GM23338 (cell line): ENCODE measurements around the gene NCCRP1. TPM values are rescaled to one million over a fixed set of nuclear protein-coding genes. Genes with fewer than 3 reads are reported as not detected.

Source experiments
- ATAC-seq: fragments of 200-7000 bp; cut with Tn5 transposase; 3 replicates; pipeline ENCODE4 v1.9.1; 2020
- DNase-seq: peaks from one replicate; pipeline ENCODE4 v3.0.0-alpha.2; 2015; ENCODE audit warnings: low spot score
- H2AFZ ChIP-seq: fragments of 200-600 bp; sonication (generic); 2 replicates; pipeline ENCODE4 v1.8.0; 2016; ENCODE audit warnings: antibody characterized with exemption, mild to moderate bottlenecking, moderate library complexity
- H3F3A ChIP-seq: fragments of 200-600 bp; sonication (generic); replicated peaks from 2 replicates; pipeline ENCODE4 v1.8.0; 2017; ENCODE audit warnings: antibody characterized with exemption, mixed run types, low read depth
- H3K27ac ChIP-seq: fragments of 200-600 bp; sonication (generic); 2 replicates; pipeline ENCODE4 v1.6.1; 2016; ENCODE audit warnings: low read depth
- H3K27me3 ChIP-seq: fragments of 200-600 bp; sonication (generic); 2 replicates; pipeline ENCODE4 v1.8.0; 2016; ENCODE audit warnings: mild to moderate bottlenecking, mixed run types, moderate library complexity; ENCODE audit not compliant: insufficient read depth
- H3K36me3 ChIP-seq: fragments of 200-600 bp; sonication (generic); 2 replicates; pipeline ENCODE4 v1.8.0; 2016; ENCODE audit warnings: mild to moderate bottlenecking; ENCODE audit not compliant: insufficient read depth
- H3K4me1 ChIP-seq: fragments of 200-600 bp; sonication (generic); 2 replicates; pipeline ENCODE4 v1.8.0; 2016; ENCODE audit warnings: mild to moderate bottlenecking, moderate library complexity; ENCODE audit not compliant: insufficient read depth
- H3K4me2 ChIP-seq: fragments of 200-600 bp; sonication (generic); 2 replicates; pipeline ENCODE4 v1.7.1; 2017; ENCODE audit warnings: mixed run types
- H3K4me3 ChIP-seq: fragments of 200-600 bp; sonication (generic); 2 replicates; pipeline ENCODE4 v1.6.1; 2016; ENCODE audit warnings: mixed run types
- H3K79me2 ChIP-seq: fragments of 200-600 bp; sonication (generic); replicated peaks from 2 replicates; pipeline ENCODE4 v1.8.0; 2017; ENCODE audit warnings: mild to moderate bottlenecking; ENCODE audit not compliant: insufficient read depth
- H3K9me2 ChIP-seq: fragments of 200-600 bp; sonication (generic); 2 replicates; pipeline ENCODE4 v1.8.0; 2017; ENCODE audit not compliant: insufficient read depth
- H4K20me1 ChIP-seq: fragments of 200-600 bp; sonication (generic); replicated peaks from 2 replicates; pipeline ENCODE4 v1.8.0; 2017; ENCODE audit warnings: mild to moderate bottlenecking; ENCODE audit not compliant: insufficient read depth
- H3K27ac Mint-ChIP-seq: 2 replicates; pipeline ENCODE4 v1.8.0; 2020; ENCODE audit warnings: inconsistent platforms, mild to moderate bottlenecking, moderate library complexity, mixed read lengths
- H3K27me3 Mint-ChIP-seq: 3 replicates; pipeline ENCODE4 v1.8.0; 2022; ENCODE audit warnings: low read depth, mild to moderate bottlenecking, moderate library complexity, mixed read lengths, inconsistent platforms; ENCODE audit not compliant: insufficient read depth, poor library complexity
- H3K36me3 Mint-ChIP-seq: 3 replicates; pipeline ENCODE4 v1.8.0; 2021; ENCODE audit warnings: low read depth, mild to moderate bottlenecking, inconsistent platforms, moderate library complexity, mixed read lengths
- H3K4me1 Mint-ChIP-seq: 3 replicates; pipeline ENCODE4 v1.8.0; 2020; ENCODE audit warnings: mild to moderate bottlenecking, inconsistent platforms, mixed read lengths
- H3K4me3 Mint-ChIP-seq: 3 replicates; pipeline ENCODE4 v1.8.0; 2021; ENCODE audit warnings: moderate library complexity, mild to moderate bottlenecking, inconsistent platforms, mixed read lengths
- H3K9me3 Mint-ChIP-seq: 3 replicates; pipeline ENCODE4 v1.8.0; 2020; ENCODE audit warnings: moderate library complexity, mild to moderate bottlenecking, inconsistent platforms, mixed read lengths
- CREB1 ChIP-seq: fragments of 250-450 bp; sonication (Bioruptor Pico); IDR thresholded peaks from 2 replicates; pipeline ENCODE4 v1.5.0; 2020; ENCODE audit warnings: low read depth, mild to moderate bottlenecking, moderate library complexity
- EZH2 ChIP-seq: fragments of 200-600 bp; sonication (generic); IDR thresholded peaks from one replicate; pipeline ENCODE4 v1.8.0; 2017; ENCODE audit warnings: antibody characterized with exemption, mild to moderate bottlenecking, low read depth; ENCODE audit not compliant: unreplicated experiment
- EZH2phosphoT487 ChIP-seq: fragments of 200-600 bp; sonication (generic); IDR thresholded peaks from one replicate; pipeline ENCODE4 v1.8.1; 2018; ENCODE audit warnings: antibody characterized with exemption; ENCODE audit not compliant: unreplicated experiment
- JUNB ChIP-seq: IDR thresholded peaks from one replicate; pipeline ENCODE4 v1.6.1; 2016; ENCODE audit warnings: antibody characterized with exemption; ENCODE audit not compliant: unreplicated experiment
- POLR2AphosphoS5 ChIP-seq: IDR thresholded peaks from 2 replicates; pipeline ENCODE4 v1.6.1; 2016; ENCODE audit warnings: antibody characterized with exemption, low read depth
- STAT1 ChIP-seq: IDR thresholded peaks from one replicate; pipeline ENCODE4 v1.6.1; 2016; ENCODE audit warnings: antibody characterized with exemption; ENCODE audit not compliant: unreplicated experiment
- ZNF114 ChIP-seq: fragments of 250-450 bp; sonication (Bioruptor Pico); IDR thresholded peaks from 2 replicates; pipeline ENCODE4 v1.5.0; 2020; ENCODE audit warnings: mild to moderate bottlenecking, moderate library complexity
- ZNF331 ChIP-seq: fragments of 250-450 bp; sonication (Bioruptor Pico); IDR thresholded peaks from 2 replicates; pipeline ENCODE4 v1.5.0; 2020; ENCODE audit warnings: low read depth, mild to moderate bottlenecking, moderate library complexity
- polyA plus RNA-seq: library from polyadenylated mRNA; unstranded; fragments of >200 nt; fragmentation: Nextera tagmentation; extraction: Ambion mirVana; gene quantifications from 2 replicates; pipeline ENCODE4 v1.2.1, GENCODE V29; 2016
- total RNA-seq: library from RNA; depleted of rRNA; stranded (reverse); fragments of >200 nt; shearing (Covaris generic); gene quantifications from 2 replicates; pipeline ENCODE4 v1.2.3, GENCODE V29; 2014
- TF ChIP-seq, protein P1 (sequence below), 2 experiments: fragments of 200-600 bp in 1 of 2; sonication (generic) in 1 of 2; conservative IDR thresholded peaks; 2 replicates each; pipeline versions ENCODE4 v1.5.1 to v1.6.1; 2016 to 2017; ENCODE audit warnings: antibody characterized with exemption in 2 of 2, low read depth in 2 of 2, mild to moderate bottlenecking in 2 of 2, moderate library complexity in 1 of 2
- TF ChIP-seq, protein P2 (sequence below): IDR thresholded peaks from one replicate; pipeline ENCODE4 v1.6.1; 2018; ENCODE audit warnings: antibody characterized with exemption; ENCODE audit not compliant: unreplicated experiment

The NCCRP1 gene
- total and polyA plus RNA-seq, 2 experiments from 2014 or later = 3.6 to 6.2 TPM

DNA sequence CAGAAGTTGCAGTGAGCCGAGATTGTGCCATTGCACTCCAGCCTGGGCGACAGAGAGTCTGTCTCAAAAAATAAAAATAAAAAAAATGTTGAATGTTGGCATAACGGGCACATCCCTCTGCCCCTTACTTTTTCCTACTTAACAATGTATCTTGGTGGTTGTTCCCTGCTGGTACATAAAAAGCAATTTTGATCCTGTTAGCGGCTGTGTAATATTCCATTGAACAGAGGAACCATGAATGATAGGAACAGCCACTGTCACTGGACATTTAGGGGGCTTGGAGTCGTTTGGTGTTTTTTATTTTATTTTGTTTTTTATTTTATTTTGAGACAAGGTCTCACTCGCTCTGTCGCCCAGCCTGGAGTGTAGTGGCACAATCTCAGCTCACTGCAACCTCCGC is 10.4 kb upstream of the NCCRP1 start:
- ATAC-seq = no peak
- TF ChIP-seq, protein P1, sequence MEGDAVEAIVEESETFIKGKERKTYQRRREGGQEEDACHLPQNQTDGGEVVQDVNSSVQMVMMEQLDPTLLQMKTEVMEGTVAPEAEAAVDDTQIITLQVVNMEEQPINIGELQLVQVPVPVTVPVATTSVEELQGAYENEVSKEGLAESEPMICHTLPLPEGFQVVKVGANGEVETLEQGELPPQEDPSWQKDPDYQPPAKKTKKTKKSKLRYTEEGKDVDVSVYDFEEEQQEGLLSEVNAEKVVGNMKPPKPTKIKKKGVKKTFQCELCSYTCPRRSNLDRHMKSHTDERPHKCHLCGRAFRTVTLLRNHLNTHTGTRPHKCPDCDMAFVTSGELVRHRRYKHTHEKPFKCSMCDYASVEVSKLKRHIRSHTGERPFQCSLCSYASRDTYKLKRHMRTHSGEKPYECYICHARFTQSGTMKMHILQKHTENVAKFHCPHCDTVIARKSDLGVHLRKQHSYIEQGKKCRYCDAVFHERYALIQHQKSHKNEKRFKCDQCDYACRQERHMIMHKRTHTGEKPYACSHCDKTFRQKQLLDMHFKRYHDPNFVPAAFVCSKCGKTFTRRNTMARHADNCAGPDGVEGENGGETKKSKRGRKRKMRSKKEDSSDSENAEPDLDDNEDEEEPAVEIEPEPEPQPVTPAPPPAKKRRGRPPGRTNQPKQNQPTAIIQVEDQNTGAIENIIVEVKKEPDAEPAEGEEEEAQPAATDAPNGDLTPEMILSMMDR (conservative IDR thresholded peaks at IDR 0.05; ENCODE audit: low read depth in 2 of 2) = no peak
- TF ChIP-seq ZNF114 (CRISPR knock-in tag) (no peak), EZH2phosphoT487 (no peak), EZH2 (no peak), JUNB (no peak)
- TF ChIP-seq, protein P2, sequence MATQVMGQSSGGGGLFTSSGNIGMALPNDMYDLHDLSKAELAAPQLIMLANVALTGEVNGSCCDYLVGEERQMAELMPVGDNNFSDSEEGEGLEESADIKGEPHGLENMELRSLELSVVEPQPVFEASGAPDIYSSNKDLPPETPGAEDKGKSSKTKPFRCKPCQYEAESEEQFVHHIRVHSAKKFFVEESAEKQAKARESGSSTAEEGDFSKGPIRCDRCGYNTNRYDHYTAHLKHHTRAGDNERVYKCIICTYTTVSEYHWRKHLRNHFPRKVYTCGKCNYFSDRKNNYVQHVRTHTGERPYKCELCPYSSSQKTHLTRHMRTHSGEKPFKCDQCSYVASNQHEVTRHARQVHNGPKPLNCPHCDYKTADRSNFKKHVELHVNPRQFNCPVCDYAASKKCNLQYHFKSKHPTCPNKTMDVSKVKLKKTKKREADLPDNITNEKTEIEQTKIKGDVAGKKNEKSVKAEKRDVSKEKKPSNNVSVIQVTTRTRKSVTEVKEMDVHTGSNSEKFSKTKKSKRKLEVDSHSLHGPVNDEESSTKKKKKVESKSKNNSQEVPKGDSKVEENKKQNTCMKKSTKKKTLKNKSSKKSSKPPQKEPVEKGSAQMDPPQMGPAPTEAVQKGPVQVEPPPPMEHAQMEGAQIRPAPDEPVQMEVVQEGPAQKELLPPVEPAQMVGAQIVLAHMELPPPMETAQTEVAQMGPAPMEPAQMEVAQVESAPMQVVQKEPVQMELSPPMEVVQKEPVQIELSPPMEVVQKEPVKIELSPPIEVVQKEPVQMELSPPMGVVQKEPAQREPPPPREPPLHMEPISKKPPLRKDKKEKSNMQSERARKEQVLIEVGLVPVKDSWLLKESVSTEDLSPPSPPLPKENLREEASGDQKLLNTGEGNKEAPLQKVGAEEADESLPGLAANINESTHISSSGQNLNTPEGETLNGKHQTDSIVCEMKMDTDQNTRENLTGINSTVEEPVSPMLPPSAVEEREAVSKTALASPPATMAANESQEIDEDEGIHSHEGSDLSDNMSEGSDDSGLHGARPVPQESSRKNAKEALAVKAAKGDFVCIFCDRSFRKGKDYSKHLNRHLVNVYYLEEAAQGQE = no peak
- H3K27ac ChIP-seq = no peak overlapping the region
- H3K27me3 ChIP-seq = no peaks in the 10 kb centered on the region
- H3K4me1 ChIP-seq = peaks cover 5% of the 10 kb centered on the region; the same call in 1 of the 2 replicates
- no peak overlapping the region for H3K4me2 ChIP-seq
- H3K4me3 Mint-ChIP-seq = no peak overlapping the region
- H3K27me3 Mint-ChIP-seq = peaks cover 10% of the 10 kb centered on the region
- peaks cover 3% of the 10 kb centered on the region; the same call in 2 of the 3 replicates for H3K4me1 Mint-ChIP-seq
- no peaks in the 10 kb centered on the region for H3K79me2 ChIP-seq
- H3K27ac Mint-ChIP-seq = no peak overlapping the region
- no peak for DNase-seq
- H3K4me3 ChIP-seq = no peak overlapping the region
- H3K9me2 ChIP-seq = no peaks in the 10 kb centered on the region
- H2AFZ ChIP-seq = no peak overlapping the region
- H3K36me3 ChIP-seq = no peaks in the 10 kb centered on the region
- no peaks in the 10 kb centered on the region for H4K20me1 ChIP-seq
- no peaks in the 10 kb centered on the region; the same call in 2 of the 3 replicates for H3K9me3 Mint-ChIP-seq
- peaks cover 3% of the 10 kb centered on the region; the same call in 1 of the 2 replicates for H3F3A ChIP-seq
- H3K36me3 Mint-ChIP-seq = no peaks in the 10 kb centered on the region

DNA sequence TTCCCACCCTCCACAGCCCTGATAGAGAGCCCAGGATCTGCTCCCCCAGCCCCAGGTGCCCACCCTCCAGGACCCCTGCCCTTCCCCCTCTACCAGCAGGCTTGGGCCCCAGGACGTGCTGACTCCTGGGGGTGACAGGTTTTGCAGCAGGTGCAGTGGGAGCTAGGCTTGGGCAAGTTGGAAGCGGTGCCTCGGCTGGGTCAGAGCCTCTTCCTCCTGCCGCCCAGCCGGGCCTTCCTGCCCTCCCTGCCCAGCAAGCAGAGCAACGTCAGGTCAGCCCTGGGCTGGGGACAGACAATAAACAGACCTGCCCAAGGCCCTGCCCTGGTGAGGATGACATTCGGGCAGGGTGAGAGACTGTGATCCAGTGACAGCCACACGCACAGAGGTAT is 9.2 kb upstream of the NCCRP1 start:
- no peak for DNase-seq
- no peak overlapping the region for H3K4me3 ChIP-seq
- H3K4me2 ChIP-seq = no peak overlapping the region
- H3K36me3 ChIP-seq = no peaks in the 10 kb centered on the region
- H3F3A ChIP-seq = peaks cover 3% of the 10 kb centered on the region; the same call in 1 of the 2 replicates
- no peaks in the 10 kb centered on the region for H3K79me2 ChIP-seq
- peaks cover 3% of the 10 kb centered on the region; the same call in 2 of the 3 replicates for H3K4me1 Mint-ChIP-seq
- no peaks in the 10 kb centered on the region for H3K36me3 Mint-ChIP-seq
- peaks cover 10% of the 10 kb centered on the region for H3K27me3 Mint-ChIP-seq
- H3K4me3 Mint-ChIP-seq = no peak overlapping the region
- no peaks in the 10 kb centered on the region; the same call in 2 of the 3 replicates for H3K9me3 Mint-ChIP-seq
- H4K20me1 ChIP-seq = no peaks in the 10 kb centered on the region
- no peaks in the 10 kb centered on the region for H3K9me2 ChIP-seq
- H3K4me1 ChIP-seq = peaks cover 5% of the 10 kb centered on the region; the same call in 1 of the 2 replicates
- ATAC-seq = peak; percentile 54
- H3K27ac Mint-ChIP-seq = no peak overlapping the region
- no peaks in the 10 kb centered on the region for H3K27me3 ChIP-seq
- no peak overlapping the region for H3K27ac ChIP-seq
- no peak overlapping the region for H2AFZ ChIP-seq
- TF ChIP-seq, protein P2 = no peak
- TF ChIP-seq, protein P1 (conservative IDR thresholded peaks at IDR 0.05; ENCODE audit: low read depth in 2 of 2) = no peak
- TF ChIP-seq EZH2phosphoT487 = no peak
- no peak for TF ChIP-seq JUNB
- TF ChIP-seq POLR2AphosphoS5 = no peak
- no peak for TF ChIP-seq ZNF114 (CRISPR knock-in tag)
- TF ChIP-seq STAT1 = no peak
- TF ChIP-seq CREB1 = no peak
- TF ChIP-seq ZNF331 (CRISPR knock-in tag) = no peak
